Mesothelial cell of epicardium (in vitro differentiated cells): Measurements from ENCODE around the gene SIPA1L3. TPM values are rescaled to one million over a fixed set of nuclear protein-coding genes. Genes with fewer than 3 reads are reported as not detected.

Experiments used
- DNase-seq, 2 experiments: peaks; one replicate each; pipeline ENCODE4 v3.0.0; 2021; ENCODE audit warnings: low spot score in 2 of 2; ENCODE audit not compliant: unreplicated experiment in 2 of 2
- H3K27ac Mint-ChIP-seq: 2 replicates; pipeline ENCODE4 v1.8.0; 2021; ENCODE audit warnings: mixed read lengths
- H3K27me3 Mint-ChIP-seq: 2 replicates; pipeline ENCODE4 v1.8.0; 2021; ENCODE audit warnings: low read depth, mixed read lengths
- H3K36me3 Mint-ChIP-seq: 2 replicates; pipeline ENCODE4 v1.8.0; 2021; ENCODE audit warnings: mixed read lengths
- H3K4me1 Mint-ChIP-seq: 2 replicates; pipeline ENCODE4 v1.8.0; 2021; ENCODE audit warnings: mixed read lengths
- H3K4me3 Mint-ChIP-seq: 2 replicates; pipeline ENCODE4 v1.8.0; 2021; ENCODE audit warnings: mild to moderate bottlenecking, moderate library complexity, mixed read lengths
- H3K9me3 Mint-ChIP-seq: 2 replicates; pipeline ENCODE4 v1.8.0; 2021; ENCODE audit warnings: mixed read lengths
- total RNA-seq: library from RNA; stranded (reverse); gene quantifications from 3 replicates; pipeline ENCODE4 v1.2.1, GENCODE V29; 2021
- TF ChIP-seq, protein P1 (sequence below): fragments of 200-600 bp; sonication (generic); IDR thresholded peaks from one replicate; pipeline ENCODE4 v1.5.0; 2021; ENCODE audit warnings: antibody characterized with exemption; ENCODE audit not compliant: unreplicated experiment

The SIPA1L3 gene
- total RNA-seq, 1 donor from 2014 or later: 58.2 TPM

DNA sequence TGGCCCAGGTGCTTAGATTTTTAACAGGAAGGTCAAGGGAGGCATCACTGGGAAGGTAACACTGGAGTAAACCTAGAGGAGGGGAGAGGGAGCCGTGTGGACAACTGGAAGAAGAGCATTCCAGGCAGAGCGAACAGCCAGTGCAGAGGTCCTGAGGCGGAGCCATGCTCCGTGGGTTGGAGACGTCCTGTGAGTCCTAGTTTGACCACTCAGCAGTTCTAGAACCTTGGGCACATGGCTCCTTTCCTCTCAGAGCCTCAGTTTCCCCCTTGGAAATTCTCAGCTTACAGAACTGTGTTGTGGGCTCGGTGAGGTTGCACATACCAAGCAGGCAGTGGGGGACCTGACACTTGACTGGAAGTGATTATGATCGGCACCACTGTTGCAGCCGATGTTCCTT lies 186.1 kb downstream of the SIPA1L3 start:
- H3K36me3 Mint-ChIP-seq: peaks cover 6% of the 10 kb centered on the region
- TF ChIP-seq, protein P1, sequence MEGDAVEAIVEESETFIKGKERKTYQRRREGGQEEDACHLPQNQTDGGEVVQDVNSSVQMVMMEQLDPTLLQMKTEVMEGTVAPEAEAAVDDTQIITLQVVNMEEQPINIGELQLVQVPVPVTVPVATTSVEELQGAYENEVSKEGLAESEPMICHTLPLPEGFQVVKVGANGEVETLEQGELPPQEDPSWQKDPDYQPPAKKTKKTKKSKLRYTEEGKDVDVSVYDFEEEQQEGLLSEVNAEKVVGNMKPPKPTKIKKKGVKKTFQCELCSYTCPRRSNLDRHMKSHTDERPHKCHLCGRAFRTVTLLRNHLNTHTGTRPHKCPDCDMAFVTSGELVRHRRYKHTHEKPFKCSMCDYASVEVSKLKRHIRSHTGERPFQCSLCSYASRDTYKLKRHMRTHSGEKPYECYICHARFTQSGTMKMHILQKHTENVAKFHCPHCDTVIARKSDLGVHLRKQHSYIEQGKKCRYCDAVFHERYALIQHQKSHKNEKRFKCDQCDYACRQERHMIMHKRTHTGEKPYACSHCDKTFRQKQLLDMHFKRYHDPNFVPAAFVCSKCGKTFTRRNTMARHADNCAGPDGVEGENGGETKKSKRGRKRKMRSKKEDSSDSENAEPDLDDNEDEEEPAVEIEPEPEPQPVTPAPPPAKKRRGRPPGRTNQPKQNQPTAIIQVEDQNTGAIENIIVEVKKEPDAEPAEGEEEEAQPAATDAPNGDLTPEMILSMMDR: no peak
- no peak overlapping the region for H3K27ac Mint-ChIP-seq
- DNase-seq: no peak
- H3K27me3 Mint-ChIP-seq: no peaks in the 10 kb centered on the region
- no peaks in the 10 kb centered on the region for H3K9me3 Mint-ChIP-seq
- H3K4me1 Mint-ChIP-seq: no peaks in the 10 kb centered on the region
- H3K4me3 Mint-ChIP-seq: no peak overlapping the region

DNA sequence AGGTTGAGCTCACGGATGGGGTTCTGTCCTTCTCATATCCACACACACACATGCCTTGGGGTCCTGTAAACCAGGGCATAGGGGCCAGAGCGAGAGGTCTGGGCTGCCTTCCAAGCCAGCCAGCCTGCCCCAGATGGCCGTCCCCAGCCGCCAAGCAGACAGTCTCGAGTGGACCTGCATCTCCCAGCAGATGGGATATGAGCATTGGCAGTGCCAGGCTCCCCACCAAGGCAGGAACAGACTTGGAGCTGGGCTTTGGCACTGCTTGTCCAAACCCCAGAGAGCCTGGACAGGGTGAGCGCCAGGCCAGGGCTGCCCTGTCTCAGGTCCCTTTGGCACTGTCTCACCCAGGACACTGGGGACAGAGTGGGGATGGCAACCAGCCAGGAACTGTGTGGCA lies 186.6 kb downstream of the SIPA1L3 start:
- TF ChIP-seq, protein P1: no peak
- Mint-ChIP-seq H3K9me3 (no peaks in the 10 kb centered on the region), H3K27ac (no peak overlapping the region), H3K4me1 (no peaks in the 10 kb centered on the region), H3K27me3 (no peaks in the 10 kb centered on the region), H3K36me3 (peaks cover 6% of the 10 kb centered on the region), H3K4me3 (no peak overlapping the region)
- DNase-seq: no peak

DNA sequence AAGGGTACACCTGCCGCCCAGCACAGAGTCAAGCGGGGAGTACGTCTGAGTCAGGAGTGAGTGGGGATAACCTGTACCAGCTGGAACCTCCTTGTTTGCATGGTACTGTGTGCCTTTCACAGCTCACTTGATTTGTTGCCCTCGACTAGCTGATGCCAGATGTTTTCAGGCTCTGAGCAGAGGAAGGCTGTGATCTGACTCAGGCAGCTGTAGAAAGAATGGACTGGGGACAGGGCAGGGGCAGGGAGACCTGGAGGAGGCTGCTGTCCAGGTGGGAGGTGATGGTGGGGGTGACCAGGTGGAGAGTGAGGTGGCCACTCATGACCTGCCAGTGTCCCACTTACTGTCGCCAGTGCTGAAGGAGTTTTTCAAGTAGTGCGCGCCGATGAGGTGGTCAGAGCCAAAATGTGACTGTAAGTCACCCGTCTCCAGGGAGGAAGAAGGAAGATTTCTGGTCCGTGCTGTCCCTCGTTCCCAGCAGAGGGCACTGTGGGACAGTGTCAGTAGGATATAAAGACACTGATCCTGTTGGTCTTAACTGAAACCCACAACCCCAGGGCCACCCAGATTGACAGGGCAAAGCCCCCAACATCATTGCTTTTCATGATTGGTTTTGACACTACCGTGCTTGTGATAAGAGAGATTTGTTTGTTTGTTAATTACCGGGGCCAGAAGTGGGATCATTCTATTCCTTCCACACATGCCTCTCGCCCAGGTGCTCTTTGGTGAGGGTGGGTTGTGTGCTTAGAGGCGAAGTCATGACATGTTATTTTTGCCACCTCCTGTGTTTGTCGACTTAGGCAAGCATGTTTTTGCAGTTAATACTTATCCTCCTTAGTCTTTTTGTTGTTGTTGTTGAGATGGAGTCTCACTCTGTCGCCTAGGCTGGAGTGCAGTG lies 188.7 kb downstream of the SIPA1L3 start:
- H3K36me3 Mint-ChIP-seq: peaks cover 24% of the 10 kb centered on the region
- TF ChIP-seq, protein P1: peak; percentile 54
- H3K4me1 Mint-ChIP-seq: no peaks in the 10 kb centered on the region
- DNase-seq: peak; percentile 37 to 62
- H3K27me3 Mint-ChIP-seq: no peaks in the 10 kb centered on the region
- no peak overlapping the region for H3K27ac Mint-ChIP-seq
- H3K4me3 Mint-ChIP-seq: no peak overlapping the region
- peaks cover 7% of the 10 kb centered on the region for H3K9me3 Mint-ChIP-seq

DNA sequence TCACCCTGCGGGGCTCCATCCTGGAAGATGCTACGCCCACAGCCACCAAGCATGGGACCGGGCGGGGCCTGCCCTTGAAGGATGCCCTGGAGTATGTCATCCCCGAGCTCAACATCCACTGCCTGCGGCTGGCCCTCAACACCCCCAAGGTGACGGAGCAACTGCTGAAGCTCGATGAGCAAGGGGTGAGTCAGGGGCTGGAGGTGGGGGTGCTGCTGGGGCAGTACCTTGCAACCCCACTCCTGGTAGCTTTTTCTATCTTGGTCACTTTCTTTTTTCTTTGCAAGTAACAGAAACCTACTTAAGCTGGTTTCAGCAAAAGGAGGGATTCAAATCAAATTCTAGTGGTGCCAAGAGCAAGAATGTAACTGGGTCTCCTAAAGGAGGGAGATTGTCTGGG lies 193.0 kb downstream of the SIPA1L3 start:
- TF ChIP-seq, protein P1: no peak
- Mint-ChIP-seq H3K27ac (no peak overlapping the region), H3K4me1 (no peaks in the 10 kb centered on the region), H3K4me3 (no peak overlapping the region), H3K27me3 (no peaks in the 10 kb centered on the region), H3K36me3 (peaks cover 45% of the 10 kb centered on the region), H3K9me3 (peaks cover 7% of the 10 kb centered on the region)
- no peak for DNase-seq

DNA sequence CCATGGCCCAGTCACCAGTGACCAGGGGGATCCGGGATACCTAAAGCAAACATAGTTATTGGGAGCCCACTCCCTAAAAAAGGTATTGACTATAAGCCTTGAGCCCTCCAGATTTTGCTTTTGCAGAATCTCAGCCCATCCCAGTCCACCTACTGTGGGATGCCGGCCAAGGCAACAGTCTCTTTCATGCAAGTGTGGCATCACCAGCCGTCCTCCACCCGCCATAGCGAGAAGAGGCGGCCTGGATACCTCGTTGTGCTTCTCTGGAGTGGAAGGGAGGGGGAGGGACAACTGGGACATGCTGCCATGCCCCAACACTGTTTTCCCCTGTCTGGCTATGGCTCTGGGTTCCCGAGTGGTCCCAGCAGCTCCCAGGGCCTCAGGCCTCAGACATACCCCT lies 193.6 kb downstream of the SIPA1L3 start:
- no peak overlapping the region for H3K4me3 Mint-ChIP-seq
- H3K27me3 Mint-ChIP-seq: no peaks in the 10 kb centered on the region
- H3K36me3 Mint-ChIP-seq: peaks cover 49% of the 10 kb centered on the region
- TF ChIP-seq, protein P1: no peak
- H3K4me1 Mint-ChIP-seq: no peaks in the 10 kb centered on the region
- peaks cover 7% of the 10 kb centered on the region for H3K9me3 Mint-ChIP-seq
- no peak for DNase-seq
- no peak overlapping the region for H3K27ac Mint-ChIP-seq
